ENCODE measurements around the gene CXCL14. TPM values are rescaled to one million over a fixed set of nuclear protein-coding genes. Genes with fewer than 3 reads are reported as not detected.

CXCL14 gene
- total and polyA plus RNA-seq, 2 of the 13 experiments (the other 11 are each of a cell fraction or from before 2014, with no cell fraction given), result not detected

GRCh38 chr5:135626636-135627035, 47.8 kb upstream of the CXCL14 start:
- POLR2A ChIA-PET, result no interaction called here
- WGBS (ENCODE audit: low lambda C conversion rate), result 20% methylated on average over 3 of the region's 3 CpGs
- no peak for DNase-seq (ENCODE audit: low spot score)
- no peaks in the 10 kb centered on the region for H3K9me3 ChIP-seq (ENCODE audit: low read length)
- H3K27me3 ChIP-seq (ENCODE audit: control insufficient read depth in 1 of 2, insufficient read depth in 2 of 2, low read length in 2 of 2), result no peaks in the 10 kb centered on the region; a peak in 2 of 5 replicates
- H4K20me1 ChIP-seq (ENCODE audit: insufficient read depth, low read length), result no peaks in the 10 kb centered on the region
- H2AFZ ChIP-seq (ENCODE audit: low read length), result no peak overlapping the region
- no peaks in the 10 kb centered on the region for H3K4me1 ChIP-seq (ENCODE audit: insufficient read depth, low read length)
- no peak for FAIRE-seq
- H3K4me3 ChIP-seq (replicated peaks in 1 of 3; ENCODE audit: insufficient read depth in 1 of 3, low read depth in 2 of 3, low read length in 3 of 3), result no peak overlapping the region
- intact Hi-C loops (cut with micrococcal nuclease; ENCODE audit: unreplicated experiment) (no loop called here), in situ Hi-C loops (cut with HindIII; ENCODE audit: extremely low pct_ligation_motif_present, low pct_unique_long_range_greater_than_20kb) (no loop called here)
- H3K27ac ChIP-seq (ENCODE audit: extremely low read length, insufficient read depth, low read length), result no peak overlapping the region
- no peaks in the 10 kb centered on the region for H3K36me3 ChIP-seq (replicated peaks in 1 of 2; ENCODE audit: control insufficient read depth in 1 of 2, insufficient read depth in 2 of 2, low read length in 2 of 2)
- H3K79me2 ChIP-seq (ENCODE audit: insufficient read depth, low read length), result no peaks in the 10 kb centered on the region
- CTCF ChIA-PET (ENCODE audit: low intra/inter-chr PET ratio, low total read pairs), result no interaction called here
- BruUV-seq (replicated peaks), result no TSS peak
- no peak overlapping the region for H3K9ac ChIP-seq (ENCODE audit: insufficient read depth, low read depth, low read length)
- H3K4me2 ChIP-seq (ENCODE audit: low read depth, low read length), result no peak overlapping the region
- ATAC-seq, result no peak
- TF ChIP-seq HBP1 (CRISPR knock-in tag; IDR thresholded peaks at IDR 0.05; ENCODE audit: low read depth), result no peak
- TF ChIP-seq RNF219 (CRISPR knock-in tag; IDR thresholded peaks at IDR 0.05), result no peak
- no peak for TF ChIP-seq HMGXB3 (CRISPR knock-in tag; IDR thresholded peaks at IDR 0.05; ENCODE audit: borderline replicate concordance)
- no peak for TF ChIP-seq ZNF761 (CRISPR knock-in tag; conservative IDR thresholded peaks at IDR 0.05)
- no peak for TF ChIP-seq SOX13 (IDR thresholded peaks at IDR 0.05)
- no peak for TF ChIP-seq SOX13 (CRISPR knock-in tag; conservative IDR thresholded peaks at IDR 0.05 in 1 of 2, IDR thresholded peaks at IDR 0.05 in 1 of 2)
- no peak for TF ChIP-seq MXD1 (CRISPR knock-in tag; IDR thresholded peaks at IDR 0.05)
- no peak for TF ChIP-seq TSC22D2 (CRISPR knock-in tag; IDR thresholded peaks at IDR 0.05; ENCODE audit: borderline replicate concordance)
- TF ChIP-seq GLMP (CRISPR knock-in tag; IDR thresholded peaks at IDR 0.05; ENCODE audit: borderline replicate concordance), result no peak
- no peak for TF ChIP-seq ZNF256 (CRISPR knock-in tag; conservative IDR thresholded peaks at IDR 0.05)
- TF ChIP-seq CC2D1A (CRISPR knock-in tag; IDR thresholded peaks at IDR 0.05), result no peak
- no peak for TF ChIP-seq ZNF143 (CRISPR knock-in tag; IDR thresholded peaks at IDR 0.05)
- TF ChIP-seq RXRA (CRISPR knock-in tag; IDR thresholded peaks at IDR 0.05), result no peak
- no peak for TF ChIP-seq ZNF788 (CRISPR knock-in tag; IDR thresholded peaks at IDR 0.05; ENCODE audit: borderline replicate concordance)

Data from HepG2 (cell line).